Activated T-helper 1 cell treated with Interleukin-2 at 50 U/mL for 16 hours (primary cell): Measurements from ENCODE around the gene RHBDL1.
"Not testable (repeated sequence)": the region's sequence is repeated elsewhere in the genome, so short reads cannot be mapped to it uniquely, and the experiment has no call there.

Source experiments
- DNase-seq: peaks from one replicate; pipeline ENCODE4 v3.0.0-alpha.2; 2020; ENCODE audit warnings: low read depth

RHBDL1 gene

GRCh38 chr16:686459-687260 lies 11.2 kb downstream of the RHBDL1 start:
- DNase-seq, result no peak

GRCh38 chr16:687499-687898 lies 12.0 kb downstream of the RHBDL1 start:
- no peak for DNase-seq

- DNase-seq, result no peak
These were observed 13.9 kb downstream of the RHBDL1 start for GRCh38 chr16:689175-689897.

- not testable (repeated sequence) for DNase-seq
These were observed 15.8 kb downstream of the RHBDL1 start for GRCh38 chr16:691242-691641.

GRCh38 chr16:692356-693108 lies 17.1 kb downstream of the RHBDL1 start:
- DNase-seq, result no peak

GRCh38 chr16:693364-693763 lies 17.9 kb downstream of the RHBDL1 start:
- DNase-seq, result no peak

GRCh38 chr16:693766-694165 lies 18.3 kb downstream of the RHBDL1 start:
- DNase-seq, result no peak

- DNase-seq, result no peak
These were observed 18.9 kb downstream of the RHBDL1 start for GRCh38 chr16:694187-694862.

GRCh38 chr16:694863-695354 lies 19.4 kb downstream of the RHBDL1 start:
- no peak for DNase-seq

- peak; percentile 74 for DNase-seq
These were observed 20.1 kb downstream of the RHBDL1 start for GRCh38 chr16:695355-696089.

GRCh38 chr16:698911-699671 lies 23.6 kb downstream of the RHBDL1 start:
- DNase-seq, result no peak

GRCh38 chr16:700684-701584 lies 25.5 kb downstream of the RHBDL1 start:
- DNase-seq, result no peak

GRCh38 chr16:702341-702740 lies 26.9 kb downstream of the RHBDL1 start:
- DNase-seq, result no peak

GRCh38 chr16:703406-703805 lies 27.9 kb downstream of the RHBDL1 start:
- DNase-seq, result no peak

- DNase-seq, result no peak
These were observed 28.6 kb downstream of the RHBDL1 start for GRCh38 chr16:704047-704446.

- DNase-seq, result no peak
These were observed 29.3 kb downstream of the RHBDL1 start for GRCh38 chr16:704552-705380.

- DNase-seq, result no peak
These were observed 30.1 kb downstream of the RHBDL1 start, which contains the start of gene FBXL16 for GRCh38 chr16:705431-706188. Gene FBXL16 (minus strand): TSS chr16:705801. CDS start chr16:697405, 8,396 bp downstream.
